NT2/D1 (cell line): ENCODE results near the gene MEDAG.

Experiments used
- SUZ12 ChIP-seq: IDR thresholded peaks from 2 replicates; pipeline ENCODE4 v1.6.1; 2011; ENCODE audit not compliant: insufficient read length, insufficient read depth; ENCODE audit errors: extremely low read depth
- YY1 ChIP-seq: IDR thresholded peaks from 2 replicates; pipeline ENCODE4 v1.6.1; 2011; ENCODE audit not compliant: insufficient read length, insufficient read depth
- ZNF274 ChIP-seq: IDR thresholded peaks from 2 replicates; pipeline ENCODE4 v1.6.1; 2011; ENCODE audit warnings: mild to moderate bottlenecking, low read depth, low read length

- TF ChIP-seq ZNF274 (no peak), SUZ12 (no peak), YY1 (no peak)
These were observed 21.5 kb downstream of the MEDAG start for GRCh38 chr13:30927595-30927994.
